ENCODE data around the gene CALD1. TPM values are rescaled to one million over a fixed set of nuclear protein-coding genes. Genes with fewer than 3 reads are reported as not detected.

Gene CALD1
- total RNA-seq, 1 experiment from 2014 or later: 47.9 TPM

DNA sequence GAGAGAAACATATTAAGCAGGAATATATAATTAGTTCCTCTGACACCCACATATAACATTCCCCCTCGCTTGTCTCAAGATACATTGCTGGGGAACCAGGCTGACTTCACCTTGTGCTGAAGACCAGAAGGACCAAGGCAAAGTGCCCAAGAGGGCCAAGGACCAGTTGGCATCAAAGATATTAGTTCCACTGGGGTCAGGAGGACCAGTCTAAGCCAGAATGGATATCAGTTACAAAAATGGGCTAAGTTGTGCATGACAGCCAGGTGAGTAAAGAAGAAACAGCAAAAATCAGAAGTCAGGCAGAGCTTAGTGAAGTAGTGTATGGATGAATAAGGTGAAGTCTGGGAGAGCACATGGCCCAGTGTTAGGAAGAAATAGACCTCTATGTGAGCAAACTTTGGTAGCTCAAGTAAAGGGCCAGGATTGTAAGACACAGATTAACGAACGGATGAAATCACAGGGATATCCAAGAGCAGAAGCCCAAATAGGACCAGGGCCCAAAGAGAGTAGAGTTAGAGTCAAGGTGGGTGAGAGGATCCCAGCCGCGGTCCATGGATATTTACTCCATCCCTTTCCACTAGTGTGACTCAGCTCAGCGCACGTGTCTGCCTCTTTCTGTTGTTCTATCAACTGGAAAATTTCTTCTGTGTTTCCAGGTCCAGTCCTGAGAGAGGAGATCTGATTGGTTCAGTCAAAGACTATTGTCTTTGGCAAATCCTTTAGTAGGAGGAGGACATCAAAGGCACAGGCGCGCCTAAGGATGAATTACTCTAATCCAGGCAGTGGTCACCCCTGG, 5.0 kb downstream of the CALD1 start:
- BruUV-seq (replicated peaks): no TSS peak
- H3K4me1 ChIP-seq (ENCODE audit: insufficient read depth, low read length, poor library complexity, severe bottlenecking): peaks cover 18% of the 10 kb centered on the region
- no peak overlapping the region for H3K27ac ChIP-seq (ENCODE audit: low read depth, low read length, poor library complexity, severe bottlenecking)
- DNase-seq (ENCODE audit: low spot score): no peak
- intact Hi-C loops (cut with micrococcal nuclease; ENCODE audit: unreplicated experiment): no loop called here
- TF ChIP-seq, protein P1, sequence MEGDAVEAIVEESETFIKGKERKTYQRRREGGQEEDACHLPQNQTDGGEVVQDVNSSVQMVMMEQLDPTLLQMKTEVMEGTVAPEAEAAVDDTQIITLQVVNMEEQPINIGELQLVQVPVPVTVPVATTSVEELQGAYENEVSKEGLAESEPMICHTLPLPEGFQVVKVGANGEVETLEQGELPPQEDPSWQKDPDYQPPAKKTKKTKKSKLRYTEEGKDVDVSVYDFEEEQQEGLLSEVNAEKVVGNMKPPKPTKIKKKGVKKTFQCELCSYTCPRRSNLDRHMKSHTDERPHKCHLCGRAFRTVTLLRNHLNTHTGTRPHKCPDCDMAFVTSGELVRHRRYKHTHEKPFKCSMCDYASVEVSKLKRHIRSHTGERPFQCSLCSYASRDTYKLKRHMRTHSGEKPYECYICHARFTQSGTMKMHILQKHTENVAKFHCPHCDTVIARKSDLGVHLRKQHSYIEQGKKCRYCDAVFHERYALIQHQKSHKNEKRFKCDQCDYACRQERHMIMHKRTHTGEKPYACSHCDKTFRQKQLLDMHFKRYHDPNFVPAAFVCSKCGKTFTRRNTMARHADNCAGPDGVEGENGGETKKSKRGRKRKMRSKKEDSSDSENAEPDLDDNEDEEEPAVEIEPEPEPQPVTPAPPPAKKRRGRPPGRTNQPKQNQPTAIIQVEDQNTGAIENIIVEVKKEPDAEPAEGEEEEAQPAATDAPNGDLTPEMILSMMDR (conservative IDR thresholded peaks at IDR 0.05; ENCODE audit: low read depth, low read length): no peak
- no peaks in the 10 kb centered on the region for H3K27me3 ChIP-seq (replicated peaks; ENCODE audit: insufficient read depth, low read depth, low read length, poor library complexity)
- H3K9me3 ChIP-seq (ENCODE audit: low read depth, low read length, poor library complexity, severe bottlenecking): no peaks in the 10 kb centered on the region
- CTCF ChIA-PET: no interaction called here
- no peaks in the 10 kb centered on the region for H3K36me3 ChIP-seq (ENCODE audit: insufficient read depth, low read length, poor library complexity, severe bottlenecking)
- no peak overlapping the region for H3K4me3 ChIP-seq (ENCODE audit: low read depth, low read length, poor library complexity, severe bottlenecking)
- POLR2A ChIA-PET (ENCODE audit: low non-redundant PET): no interaction called here

DNA sequence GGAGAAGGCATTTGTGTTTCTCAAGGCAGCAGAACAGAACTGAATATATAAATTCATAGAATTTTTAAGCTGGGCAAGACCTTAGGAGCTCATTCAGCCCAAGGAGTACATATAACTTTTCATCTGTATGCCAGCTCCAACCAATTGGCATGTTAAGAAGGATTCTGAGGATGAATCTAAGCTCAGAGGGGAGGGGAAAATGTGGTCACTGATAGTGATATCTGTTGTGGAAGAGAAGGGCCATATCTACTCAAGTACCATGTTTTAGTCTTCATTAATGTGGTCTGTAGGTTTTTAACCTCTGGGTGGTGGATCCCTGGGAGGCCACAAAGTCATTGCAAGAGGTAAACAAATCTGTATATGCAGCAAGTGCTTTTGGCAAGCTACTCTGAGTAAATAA, 6.4 kb downstream of the CALD1 start:
- POLR2A ChIA-PET (ENCODE audit: low non-redundant PET): no interaction called here
- no peak for DNase-seq (ENCODE audit: low spot score)
- H3K36me3 ChIP-seq (ENCODE audit: insufficient read depth, low read length, poor library complexity, severe bottlenecking): no peaks in the 10 kb centered on the region
- BruUV-seq (replicated peaks): no TSS peak
- CTCF ChIA-PET: no interaction called here
- no peak overlapping the region for H3K4me3 ChIP-seq (ENCODE audit: low read depth, low read length, poor library complexity, severe bottlenecking)
- intact Hi-C loops (cut with micrococcal nuclease; ENCODE audit: unreplicated experiment): no loop called here
- H3K9me3 ChIP-seq (ENCODE audit: low read depth, low read length, poor library complexity, severe bottlenecking): no peaks in the 10 kb centered on the region
- H3K27ac ChIP-seq (ENCODE audit: low read depth, low read length, poor library complexity, severe bottlenecking): no peak overlapping the region
- no peaks in the 10 kb centered on the region for H3K27me3 ChIP-seq (replicated peaks; ENCODE audit: insufficient read depth, low read depth, low read length, poor library complexity)
- TF ChIP-seq, protein P1 (conservative IDR thresholded peaks at IDR 0.05; ENCODE audit: low read depth, low read length): no peak
- no peak for TF ChIP-seq EZH2 (IDR thresholded peaks at IDR 0.05; ENCODE audit: borderline replicate concordance, low read depth, low read length, poor library complexity, severe bottlenecking)
- peaks cover 16% of the 10 kb centered on the region for H3K4me1 ChIP-seq (ENCODE audit: insufficient read depth, low read length, poor library complexity, severe bottlenecking)

DNA sequence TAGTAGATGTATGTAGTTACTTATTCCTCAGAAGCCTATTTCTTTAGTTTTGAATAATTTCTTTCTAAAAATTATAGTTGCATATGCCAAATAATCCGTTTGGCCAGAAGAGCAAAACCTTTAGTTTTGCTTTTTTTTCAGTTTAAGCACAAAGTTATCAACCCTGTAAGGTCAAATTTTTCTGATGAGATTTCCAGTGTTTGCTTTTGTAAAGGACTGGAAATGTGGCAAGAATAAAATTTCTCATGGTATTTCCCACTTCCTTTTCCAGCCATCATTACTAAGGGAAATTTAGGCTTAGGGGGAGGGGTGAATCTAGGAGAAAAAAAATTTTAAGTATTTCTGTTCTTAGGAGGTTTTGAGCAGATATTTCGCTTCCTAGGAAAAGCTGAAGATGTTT, 7.6 kb downstream of the CALD1 start:
- Histone ChIP-seq H3K27me3 (replicated peaks; ENCODE audit: insufficient read depth, low read depth, low read length, poor library complexity) (no peaks in the 10 kb centered on the region), H3K4me3 (ENCODE audit: low read depth, low read length, poor library complexity, severe bottlenecking) (no peak overlapping the region), H3K9me3 (ENCODE audit: low read depth, low read length, poor library complexity, severe bottlenecking) (no peaks in the 10 kb centered on the region), H3K36me3 (ENCODE audit: insufficient read depth, low read length, poor library complexity, severe bottlenecking) (no peaks in the 10 kb centered on the region), H3K27ac (ENCODE audit: low read depth, low read length, poor library complexity, severe bottlenecking) (no peak overlapping the region), H3K4me1 (ENCODE audit: insufficient read depth, low read length, poor library complexity, severe bottlenecking) (peaks cover 7% of the 10 kb centered on the region)
- no peak for DNase-seq (ENCODE audit: low spot score)
- TF ChIP-seq, protein P1 (conservative IDR thresholded peaks at IDR 0.05; ENCODE audit: low read depth, low read length): no peak
- TF ChIP-seq EZH2 (IDR thresholded peaks at IDR 0.05; ENCODE audit: borderline replicate concordance, low read depth, low read length, poor library complexity, severe bottlenecking): no peak
- no TSS peak for BruUV-seq (replicated peaks)
- intact Hi-C loops (cut with micrococcal nuclease; ENCODE audit: unreplicated experiment): no loop called here
- CTCF ChIA-PET: no interaction called here
- POLR2A ChIA-PET (ENCODE audit: low non-redundant PET): no interaction called here
